Karpas-422 (cell line): Measurements from ENCODE around the gene CETP. TPM values are rescaled to one million over a fixed set of nuclear protein-coding genes. Genes with fewer than 3 reads are reported as not detected.
"Not testable (repeated sequence)": the region's sequence is repeated elsewhere in the genome, so short reads cannot be mapped to it uniquely, and the experiment has no call there.

ENCODE experiments used
- DNase-seq: peaks from one replicate; pipeline ENCODE4 v3.0.0-alpha.2; 2015
- H2AFZ ChIP-seq: fragments of 200-600 bp; sonication (generic); 2 replicates; pipeline ENCODE4 v1.6.1; 2014; ENCODE audit warnings: antibody characterized with exemption, low read length, mixed read lengths
- H3K27ac ChIP-seq: fragments of 200-600 bp; sonication (generic); 2 replicates; pipeline ENCODE4 v1.5.1; 2014; ENCODE audit warnings: mild to moderate bottlenecking, low read length, moderate library complexity
- H3K27me3 ChIP-seq: fragments of 200-600 bp; sonication (generic); 2 replicates; pipeline ENCODE4 v1.6.1; 2014; ENCODE audit warnings: low read length, mixed read lengths
- H3K36me3 ChIP-seq: fragments of 200-600 bp; sonication (generic); 2 replicates; pipeline ENCODE4 v1.6.1; 2014; ENCODE audit warnings: low read length, mixed read lengths; ENCODE audit not compliant: insufficient read depth
- H3K4me1 ChIP-seq: fragments of 200-600 bp; sonication (generic); 2 replicates; pipeline ENCODE4 v1.6.1; 2014; ENCODE audit warnings: mild to moderate bottlenecking, low read length, mixed read lengths
- H3K4me2 ChIP-seq: fragments of 200-600 bp; sonication (generic); 2 replicates; pipeline ENCODE4 v1.6.1; 2014; ENCODE audit warnings: low read length, low read depth, mild to moderate bottlenecking; ENCODE audit not compliant: poor library complexity, severe bottlenecking
- H3K4me3 ChIP-seq: fragments of 200-600 bp; sonication (generic); 2 replicates; pipeline ENCODE4 v1.5.1; 2014; ENCODE audit warnings: mild to moderate bottlenecking, antibody characterized with exemption, low read length, mixed read lengths
- H3K79me2 ChIP-seq: fragments of 200-600 bp; sonication (generic); 2 replicates; pipeline ENCODE4 v1.6.1; 2014; ENCODE audit warnings: mild to moderate bottlenecking, low read length, mixed read lengths
- H3K9ac ChIP-seq: fragments of 200-600 bp; sonication (generic); 2 replicates; pipeline ENCODE4 v1.6.0; 2014; ENCODE audit warnings: low read length
- H3K9me2 ChIP-seq: fragments of 200-600 bp; sonication (generic), shearing (Covaris generic); replicated peaks from 2 replicates; pipeline ENCODE4 v1.6.0; 2014; ENCODE audit warnings: mild to moderate bottlenecking, low read length, moderate library complexity; ENCODE audit not compliant: insufficient read depth
- H3K9me3 ChIP-seq: fragments of 300-700, 200-600 bp; sonication (generic); 2 replicates; pipeline ENCODE4 v1.6.1; 2014; ENCODE audit warnings: low read length, mixed read lengths
- H4K20me1 ChIP-seq: fragments of 200-600 bp; sonication (generic); 2 replicates; pipeline ENCODE4 v1.6.1; 2014; ENCODE audit warnings: mild to moderate bottlenecking, antibody characterized with exemption, low read length, low read depth; ENCODE audit not compliant: insufficient read depth
- total RNA-seq: library from RNA; depleted of rRNA; stranded (reverse); fragments of >200 nt; shearing (Covaris generic); gene quantifications from 2 replicates; pipeline ENCODE4 v1.2.3, GENCODE V29; 2014; ENCODE audit warnings: low replicate concordance

CETP gene
- total RNA-seq, 1 experiment from 2014 or later: 0.48 TPM

DNA sequence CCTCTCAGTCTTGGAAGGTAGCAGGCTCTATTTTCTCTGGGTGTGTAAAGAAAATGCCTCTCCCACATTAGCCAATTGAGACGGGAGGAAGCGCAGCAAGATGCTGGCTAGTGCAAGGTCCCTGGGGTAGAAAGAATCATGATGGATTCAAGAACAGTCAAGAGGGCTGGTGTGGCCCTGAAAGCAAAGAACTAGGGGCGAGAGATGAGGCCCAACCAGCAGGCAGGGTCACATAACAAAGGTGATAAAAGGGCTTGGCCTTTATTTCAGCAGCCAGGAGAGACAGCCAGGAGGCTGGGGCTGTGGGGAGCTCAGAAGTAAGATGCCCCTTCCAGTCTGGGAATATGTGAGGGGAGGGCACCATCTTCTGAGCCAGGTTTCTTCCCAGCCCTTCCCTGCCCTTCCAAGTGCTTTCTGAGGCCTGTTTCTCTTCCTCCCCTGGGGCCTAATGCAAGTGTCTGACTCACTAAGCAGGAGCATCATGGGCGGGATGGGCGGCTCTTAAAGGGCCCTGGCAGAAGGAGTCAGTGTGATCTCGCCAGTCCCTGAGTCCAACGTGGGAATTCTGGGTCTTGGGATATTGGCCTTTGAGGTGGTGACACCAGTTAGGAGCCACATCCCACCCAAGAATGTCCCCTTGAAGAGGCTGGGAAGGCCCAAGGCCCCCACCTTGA, 23.7 kb downstream of the CETP start:
- H3K9ac ChIP-seq: peak overlapping the region; percentile 62
- peaks cover 89% of the 10 kb centered on the region for H3K4me1 ChIP-seq
- peak overlapping the region; percentile 61 for H3K4me2 ChIP-seq
- no peaks in the 10 kb centered on the region for H4K20me1 ChIP-seq
- no peaks in the 10 kb centered on the region for H3K9me2 ChIP-seq
- H3K9me3 ChIP-seq: no peaks in the 10 kb centered on the region
- H3K27me3 ChIP-seq: no peaks in the 10 kb centered on the region
- peak; percentile 70 for DNase-seq
- H3K27ac ChIP-seq: peak overlapping the region; percentile 79
- H2AFZ ChIP-seq: no peak overlapping the region
- H3K36me3 ChIP-seq: no peaks in the 10 kb centered on the region
- H3K4me3 ChIP-seq: peak overlapping the region; percentile 39; the same call in 1 of the 2 replicates
- peaks cover 19% of the 10 kb centered on the region for H3K79me2 ChIP-seq

DNA sequence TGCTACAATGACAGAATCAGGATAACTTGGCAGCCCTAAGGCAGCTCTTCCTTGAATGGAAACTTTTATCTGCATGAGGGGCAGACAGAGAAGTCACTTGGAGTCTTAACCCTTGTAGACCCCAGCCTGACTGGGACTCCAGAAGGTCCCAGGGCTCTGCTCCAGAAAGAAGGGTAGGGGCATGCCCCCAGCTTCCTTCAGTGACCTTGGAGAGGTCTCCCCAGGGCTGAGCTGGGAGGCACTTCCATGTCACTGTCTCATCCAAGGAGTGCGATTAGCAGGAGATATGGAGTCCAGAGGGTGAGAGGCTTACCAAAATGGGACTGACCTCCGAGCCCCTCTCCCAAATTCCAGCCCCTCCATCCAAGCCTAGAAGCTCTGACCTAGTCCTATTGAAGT, 24.2 kb downstream of the CETP start:
- peak overlapping the region; percentile 61 for H3K4me2 ChIP-seq
- H2AFZ ChIP-seq: no peak overlapping the region
- no peaks in the 10 kb centered on the region for H3K27me3 ChIP-seq
- peak overlapping the region; percentile 79 for H3K27ac ChIP-seq
- no peaks in the 10 kb centered on the region for H3K9me2 ChIP-seq
- peak overlapping the region; percentile 62 for H3K9ac ChIP-seq
- no peak for DNase-seq
- peaks cover 89% of the 10 kb centered on the region for H3K4me1 ChIP-seq
- H3K79me2 ChIP-seq: peaks cover 25% of the 10 kb centered on the region
- no peaks in the 10 kb centered on the region for H3K36me3 ChIP-seq
- H3K9me3 ChIP-seq: no peaks in the 10 kb centered on the region
- no peaks in the 10 kb centered on the region for H4K20me1 ChIP-seq
- peak overlapping the region; percentile 39; the same call in 1 of the 2 replicates for H3K4me3 ChIP-seq

DNA sequence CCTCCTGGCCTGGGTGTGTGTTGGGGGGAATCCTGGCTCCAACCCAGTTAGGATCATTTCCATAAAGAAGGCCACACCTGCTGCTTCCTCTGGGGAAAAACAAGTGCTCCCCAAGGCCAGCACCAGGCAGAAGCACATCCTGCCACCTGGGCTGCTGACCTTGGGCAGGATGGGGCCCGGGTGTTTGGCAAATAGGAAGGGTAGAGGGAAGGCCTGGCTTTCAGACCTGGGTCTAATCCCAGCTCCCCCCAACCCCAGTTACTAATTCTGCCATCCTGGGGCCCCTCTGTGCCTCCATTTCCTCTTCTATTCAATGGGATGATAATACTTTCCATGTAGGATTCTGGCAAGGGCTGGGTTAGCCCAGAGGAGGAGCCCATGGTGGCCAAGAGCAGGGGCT, 24.6 kb downstream of the CETP start:
- DNase-seq: peak; percentile 60
- Histone ChIP-seq H3K4me2 (peak overlapping the region; percentile 61), H3K27ac (peak overlapping the region; percentile 79), H3K4me1 (peaks cover 88% of the 10 kb centered on the region), H3K9me3 (no peaks in the 10 kb centered on the region), H3K9ac (peak overlapping the region; percentile 62), H3K36me3 (no peaks in the 10 kb centered on the region), H3K9me2 (no peaks in the 10 kb centered on the region), H4K20me1 (no peaks in the 10 kb centered on the region), H3K79me2 (peaks cover 27% of the 10 kb centered on the region), H3K4me3 (peak overlapping the region; percentile 39; the same call in 1 of the 2 replicates), H2AFZ (no peak overlapping the region), H3K27me3 (no peaks in the 10 kb centered on the region)

DNA sequence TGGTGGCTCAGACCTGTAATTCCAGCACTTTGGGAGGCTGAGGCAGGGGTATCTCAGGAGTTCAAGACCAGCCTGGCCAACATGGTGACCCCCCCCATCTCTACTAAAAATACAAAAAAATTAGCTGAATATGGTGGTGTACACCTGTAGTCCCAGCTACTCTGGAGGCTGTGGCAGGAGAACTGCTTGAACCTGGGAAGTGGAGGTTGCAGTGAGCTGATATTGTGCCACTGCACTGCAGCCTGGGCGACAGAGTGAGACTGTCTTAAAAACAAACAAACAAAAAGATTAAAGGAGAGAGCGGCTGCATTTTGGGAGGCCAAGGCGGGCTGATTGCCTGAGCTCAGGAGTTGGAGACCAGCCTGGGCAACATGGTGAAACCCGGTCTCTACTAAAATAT, 25.2 kb downstream of the CETP start:
- not testable (repeated sequence) for H2AFZ ChIP-seq, H3K36me3 ChIP-seq, H3K27me3 ChIP-seq, H3K9me2 ChIP-seq, DNase-seq, H3K9me3 ChIP-seq, H4K20me1 ChIP-seq
- Histone ChIP-seq H3K4me3 (peak overlapping the region; percentile 39; the same call in 1 of the 2 replicates), H3K27ac (peak overlapping the region; percentile 79), H3K4me2 (peak overlapping the region; percentile 61), H3K9ac (peak overlapping the region; percentile 62), H3K79me2 (peaks cover 30% of the 10 kb centered on the region), H3K4me1 (peaks cover 85% of the 10 kb centered on the region)

DNA sequence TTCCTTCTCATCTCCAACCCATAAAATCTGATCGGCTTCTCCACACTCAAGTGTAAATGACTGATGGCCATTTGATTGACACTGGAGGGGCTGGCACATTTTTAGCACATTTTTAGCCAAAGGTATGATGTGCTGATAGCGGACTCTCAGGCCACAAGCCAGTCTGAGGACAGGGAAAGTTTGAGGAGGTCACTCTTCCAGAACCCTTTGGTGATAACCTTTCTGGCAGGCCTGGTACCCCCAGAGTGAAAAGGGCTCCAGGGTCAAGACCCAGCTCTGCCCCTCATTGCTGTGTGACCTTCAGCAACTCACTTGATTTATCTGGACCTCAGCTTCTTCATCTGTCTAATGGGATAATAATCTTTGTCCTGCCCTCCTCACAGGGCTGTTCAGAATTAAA, 25.9 kb downstream of the CETP start:
- Histone ChIP-seq H3K4me1 (peaks cover 80% of the 10 kb centered on the region), H3K4me3 (peak overlapping the region; percentile 93; the same call in 1 of the 2 replicates), H3K27me3 (no peaks in the 10 kb centered on the region), H3K9me3 (no peaks in the 10 kb centered on the region), H3K4me2 (peak overlapping the region; percentile 81), H2AFZ (no peak overlapping the region), H3K9me2 (no peaks in the 10 kb centered on the region), H3K27ac (0 out of 2 replicates have a peak overlapping the region, but pooled peaks have one; percentile 9), H3K79me2 (peaks cover 34% of the 10 kb centered on the region), H3K36me3 (peaks cover 7% of the 10 kb centered on the region), H4K20me1 (no peaks in the 10 kb centered on the region), H3K9ac (peak overlapping the region; percentile 94)
- no peak for DNase-seq

DNA sequence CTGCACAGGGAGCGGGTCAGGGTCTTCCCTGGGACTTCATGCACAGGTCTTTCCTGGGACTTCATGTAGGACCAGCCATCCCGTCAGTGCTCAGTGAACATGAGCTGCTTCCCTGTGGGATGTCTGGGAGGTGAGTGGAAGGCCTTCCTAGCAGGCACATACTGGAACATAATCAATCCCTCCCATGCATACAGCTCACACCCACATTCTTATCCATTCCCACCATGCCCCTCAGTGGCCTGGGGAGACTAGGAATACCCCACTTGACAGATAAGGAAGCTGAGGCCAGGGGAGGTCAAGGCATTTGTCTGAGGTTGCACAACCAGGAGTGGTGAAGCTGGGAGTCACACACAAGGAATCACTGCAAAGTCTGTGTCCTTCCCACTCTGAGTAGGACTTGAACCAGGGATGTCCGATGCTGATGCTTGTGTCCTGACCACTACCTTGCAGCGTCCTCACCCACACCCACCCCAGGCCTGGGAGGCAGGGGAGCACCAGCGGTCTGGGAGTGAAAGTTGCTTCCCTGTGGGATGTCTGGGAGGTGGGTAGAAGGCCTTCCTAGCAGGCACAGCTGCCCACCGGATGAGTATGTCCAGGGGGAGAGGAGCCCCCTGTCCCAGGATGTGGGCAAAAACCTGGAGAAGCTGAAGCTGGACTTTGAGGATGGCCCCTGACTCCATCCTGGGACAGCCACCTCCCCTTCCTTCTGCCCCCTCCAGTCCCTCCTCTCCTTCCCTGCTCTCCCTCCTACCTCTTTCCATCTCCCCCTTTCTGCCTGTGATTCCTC, 26.6 kb downstream of the CETP start:
- no peaks in the 10 kb centered on the region for H3K27me3 ChIP-seq
- peaks cover 38% of the 10 kb centered on the region for H3K79me2 ChIP-seq
- H4K20me1 ChIP-seq: no peaks in the 10 kb centered on the region
- no peaks in the 10 kb centered on the region for H3K9me2 ChIP-seq
- peaks cover 7% of the 10 kb centered on the region for H3K36me3 ChIP-seq
- peaks cover 79% of the 10 kb centered on the region for H3K4me1 ChIP-seq
- DNase-seq: no peak
- H3K9ac ChIP-seq: peak overlapping the region; percentile 94
- peak overlapping the region; percentile 93 for H3K4me3 ChIP-seq
- H3K9me3 ChIP-seq: no peaks in the 10 kb centered on the region
- peak overlapping the region; percentile 81 for H3K4me2 ChIP-seq
- peak overlapping the region; percentile 76 for H3K27ac ChIP-seq
- peak overlapping the region; percentile 35; the same call in 1 of the 2 replicates for H2AFZ ChIP-seq

DNA sequence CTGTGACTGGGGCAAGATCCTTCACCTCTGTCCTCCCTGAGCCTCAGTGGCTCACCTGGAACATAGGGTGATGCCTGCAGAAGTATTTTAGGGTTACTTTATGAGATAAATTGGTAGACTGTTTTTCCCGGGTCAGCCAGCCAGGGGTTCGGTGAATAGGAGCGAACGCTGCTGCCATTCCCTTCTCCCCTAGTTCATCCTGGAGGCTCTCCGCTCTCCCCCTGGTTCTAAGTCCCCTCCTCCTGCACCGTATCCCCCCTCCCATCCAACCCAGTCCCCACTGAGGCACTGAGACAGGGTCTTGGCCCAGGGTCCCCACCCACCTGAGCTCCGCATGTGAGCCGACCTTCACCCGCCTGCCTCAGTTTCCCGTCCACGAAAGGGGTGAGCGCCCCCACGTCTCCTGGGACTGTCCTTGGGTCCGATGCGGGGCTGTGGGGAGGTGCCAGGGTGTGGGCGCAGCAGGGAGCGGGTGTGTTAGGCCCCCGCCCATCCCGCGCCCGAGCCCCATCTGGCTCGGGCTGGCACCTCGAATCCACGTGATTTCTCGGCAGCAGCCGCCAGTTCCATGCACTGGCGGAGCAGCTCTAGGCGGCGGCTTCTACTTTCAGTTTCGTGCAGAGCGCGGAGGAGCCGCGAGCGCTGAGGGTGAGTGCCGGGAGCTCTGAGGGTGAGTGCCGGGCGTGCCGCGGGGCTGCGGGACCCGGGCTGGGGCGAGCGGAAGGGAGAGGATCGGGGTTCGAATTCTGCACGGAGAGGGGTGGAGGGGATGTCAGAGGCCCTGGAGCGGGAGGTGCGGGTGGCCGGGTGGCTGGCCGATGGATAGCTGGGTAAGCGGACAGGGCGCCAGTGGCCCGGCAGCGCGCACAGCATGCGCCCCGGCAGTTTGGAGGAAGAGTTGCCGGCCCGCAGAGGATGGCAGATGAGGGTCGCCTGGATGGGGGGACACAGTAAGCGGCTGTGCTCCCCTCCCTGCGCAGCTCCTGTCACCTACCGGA, 27.5 kb downstream of the CETP start, which contains the start of gene NLRC5:
TSS of gene NLRC5 (plus strand) at position 610 of the 998 bp plus-strand sequence. CDS start 31,156 bp downstream, outside the sequence.
- Histone ChIP-seq H3K4me1 (peaks cover 80% of the 10 kb centered on the region), H3K27me3 (no peaks in the 10 kb centered on the region), H4K20me1 (no peaks in the 10 kb centered on the region), H3K9me2 (no peaks in the 10 kb centered on the region), H3K36me3 (peaks cover 7% of the 10 kb centered on the region), H3K79me2 (peaks cover 45% of the 10 kb centered on the region), H3K9ac (peak within 1 kb of the TSS; percentile 94), H3K4me2 (peak within 1 kb of the TSS; percentile 81), H2AFZ (peak within 1 kb of the TSS; percentile 35; the same call in 1 of the 2 replicates), H3K9me3 (no peaks in the 10 kb centered on the region), H3K4me3 (peak within 1 kb of the TSS; percentile 93), H3K27ac (peak within 1 kb of the TSS; percentile 76)
- peak; percentile 94 for DNase-seq
